ENCODE results near the gene NTM. TPM values are rescaled to one million over a fixed set of nuclear protein-coding genes. Genes with fewer than 3 reads are reported as not detected.

NTM gene
- total and polyA plus RNA-seq, 2 donors (not counting 3 experiments of a cell fraction or from before 2014, with no cell fraction given) = 1.00 to 1.1 TPM

DNA sequence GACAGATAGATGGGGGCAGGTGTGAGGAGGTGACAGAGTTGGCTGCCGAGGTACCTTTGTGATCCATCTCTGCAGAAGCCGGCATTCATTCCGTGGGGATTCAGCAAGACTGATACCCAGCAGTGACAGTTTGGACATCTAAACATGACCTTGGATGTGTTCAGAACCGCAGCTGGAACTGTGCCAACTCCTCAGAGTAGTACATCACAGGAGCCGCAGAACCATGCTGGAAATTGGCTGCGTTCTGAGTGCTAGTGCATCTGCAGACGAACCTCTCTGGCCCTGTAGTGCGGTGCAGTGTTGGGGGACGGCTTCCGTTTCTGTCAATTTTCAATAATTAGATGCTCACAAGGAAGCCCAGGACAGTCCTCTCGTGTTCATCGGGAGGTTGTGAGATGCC lies 772.1 kb downstream of the NTM start:
- ChIA-PET POLR2A (no interaction called here), CTCF (no interaction called here)
- Histone ChIP-seq H3K9me3 (replicated peaks; ENCODE audit: control insufficient read depth, insufficient read depth, low read length) (no peaks in the 10 kb centered on the region), H3K27ac (ENCODE audit: insufficient read depth, low read depth, low read length) (no peak overlapping the region), H3K36me3 (ENCODE audit: control insufficient read depth in 2 of 2, extremely low read depth in 1 of 2, insufficient read depth in 2 of 2, low read length in 2 of 2) (no peaks in the 10 kb centered on the region), H3K4me3 (replicated peaks in 1 of 3; ENCODE audit: insufficient read depth in 1 of 3, low read depth in 1 of 3, low read length in 3 of 3) (no peak overlapping the region), H3K9me1 (replicated peaks; ENCODE audit: control insufficient read depth, extremely low read depth, insufficient read depth, low read length) (no peaks in the 10 kb centered on the region), H3K9ac (replicated peaks; ENCODE audit: extremely low read depth, insufficient read depth, low read length) (no peak overlapping the region), H3K27me3 (ENCODE audit: control insufficient read depth in 2 of 2, insufficient read depth in 2 of 2, low read length in 2 of 2) (no peaks in the 10 kb centered on the region), H2AFZ (ENCODE audit: low read depth, low read length) (no peak overlapping the region), H3K4me1 (ENCODE audit: control insufficient read depth, extremely low read depth, insufficient read depth, low read length) (no peaks in the 10 kb centered on the region), H3K79me2 (ENCODE audit: control insufficient read depth, insufficient read depth, low read length) (no peaks in the 10 kb centered on the region), H3K4me2 (ENCODE audit: insufficient read depth, low read length) (no peak overlapping the region), H4K20me1 (replicated peaks; ENCODE audit: control insufficient read depth, extremely low read depth, insufficient read depth, low read length) (no peaks in the 10 kb centered on the region)
- no peak for TF ChIP-seq FOS (IDR thresholded peaks at IDR 0.05; ENCODE audit: borderline replicate concordance, insufficient read depth, low read length)
- TF ChIP-seq JUN (IDR thresholded peaks at IDR 0.05; ENCODE audit: borderline replicate concordance, insufficient read depth, insufficient read length, low read depth) = no peak
- no peak for TF ChIP-seq GATA2 (IDR thresholded peaks at IDR 0.05; ENCODE audit: insufficient read depth, insufficient read length, low read depth, low read length)
- TF ChIP-seq POLR2A (IDR thresholded peaks at IDR 0.05; ENCODE audit: low read depth, low read length) = no peak
- TF ChIP-seq MYC (IDR thresholded peaks at IDR 0.05; ENCODE audit: low read depth, low read length) = no peak
- TF ChIP-seq, protein P1, sequence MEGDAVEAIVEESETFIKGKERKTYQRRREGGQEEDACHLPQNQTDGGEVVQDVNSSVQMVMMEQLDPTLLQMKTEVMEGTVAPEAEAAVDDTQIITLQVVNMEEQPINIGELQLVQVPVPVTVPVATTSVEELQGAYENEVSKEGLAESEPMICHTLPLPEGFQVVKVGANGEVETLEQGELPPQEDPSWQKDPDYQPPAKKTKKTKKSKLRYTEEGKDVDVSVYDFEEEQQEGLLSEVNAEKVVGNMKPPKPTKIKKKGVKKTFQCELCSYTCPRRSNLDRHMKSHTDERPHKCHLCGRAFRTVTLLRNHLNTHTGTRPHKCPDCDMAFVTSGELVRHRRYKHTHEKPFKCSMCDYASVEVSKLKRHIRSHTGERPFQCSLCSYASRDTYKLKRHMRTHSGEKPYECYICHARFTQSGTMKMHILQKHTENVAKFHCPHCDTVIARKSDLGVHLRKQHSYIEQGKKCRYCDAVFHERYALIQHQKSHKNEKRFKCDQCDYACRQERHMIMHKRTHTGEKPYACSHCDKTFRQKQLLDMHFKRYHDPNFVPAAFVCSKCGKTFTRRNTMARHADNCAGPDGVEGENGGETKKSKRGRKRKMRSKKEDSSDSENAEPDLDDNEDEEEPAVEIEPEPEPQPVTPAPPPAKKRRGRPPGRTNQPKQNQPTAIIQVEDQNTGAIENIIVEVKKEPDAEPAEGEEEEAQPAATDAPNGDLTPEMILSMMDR (IDR thresholded peaks at IDR 0.05; ENCODE audit: extremely low read depth in 1 of 2, insufficient read depth in 1 of 2, low read depth in 1 of 2, low read length in 2 of 2) = no peak
- no peak for TF ChIP-seq EZH2 (IDR thresholded peaks at IDR 0.05; ENCODE audit: borderline replicate concordance, low read depth, low read length, severe bottlenecking)
- TF ChIP-seq, protein P2, sequence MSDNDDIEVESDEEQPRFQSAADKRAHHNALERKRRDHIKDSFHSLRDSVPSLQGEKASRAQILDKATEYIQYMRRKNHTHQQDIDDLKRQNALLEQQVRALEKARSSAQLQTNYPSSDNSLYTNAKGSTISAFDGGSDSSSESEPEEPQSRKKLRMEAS (IDR thresholded peaks at IDR 0.05; ENCODE audit: insufficient read depth, insufficient read length) = no peak
- no peak for TF ChIP-seq POLR2AphosphoS5 (IDR thresholded peaks at IDR 0.05; ENCODE audit: insufficient read depth, low read depth, low read length)
- FAIRE-seq (no peak), DNase-seq (ENCODE audit: low read depth, low spot score) (no peak)
- BruUV-seq (replicated peaks) = no TSS peak
- dilution Hi-C loops (cut with MboI; ENCODE audit: extremely low pct_ligation_motif_present, low sequenced_read_pairs) (no loop called here), intact Hi-C loops (cut with micrococcal nuclease) (no loop called here)

All from endothelial cell of umbilical vein (primary cell).